NCI-H2081 treated with DMSO at 0.1 percent for 48 hours (cell line): ENCODE results near the gene RASSF8.

Source experiments
- DNase-seq: peaks from one replicate; lab custom pipeline; 2025; lab: John Stamatoyannopoulos, UW

RASSF8 gene

DNA sequence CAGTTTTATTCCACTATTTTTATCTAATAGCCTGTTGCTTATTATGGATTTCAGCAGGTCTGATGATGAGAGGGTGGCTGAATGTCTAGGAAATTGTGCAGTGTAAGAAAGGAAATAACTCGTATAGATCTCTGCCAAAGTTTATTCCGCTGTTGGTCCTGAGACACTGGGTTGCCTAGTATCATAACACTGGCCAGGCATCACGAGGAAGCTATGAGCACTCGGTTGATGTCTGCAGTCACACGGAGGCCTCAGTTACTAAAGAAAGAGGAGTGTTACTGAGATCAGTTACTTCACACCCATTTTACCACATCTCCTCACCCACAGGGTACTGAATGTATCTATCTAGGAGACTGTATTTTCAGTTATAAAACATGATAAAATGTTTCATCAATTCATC lies 144.5 kb downstream of the RASSF8 start:
- DNase-seq = no peak

DNA sequence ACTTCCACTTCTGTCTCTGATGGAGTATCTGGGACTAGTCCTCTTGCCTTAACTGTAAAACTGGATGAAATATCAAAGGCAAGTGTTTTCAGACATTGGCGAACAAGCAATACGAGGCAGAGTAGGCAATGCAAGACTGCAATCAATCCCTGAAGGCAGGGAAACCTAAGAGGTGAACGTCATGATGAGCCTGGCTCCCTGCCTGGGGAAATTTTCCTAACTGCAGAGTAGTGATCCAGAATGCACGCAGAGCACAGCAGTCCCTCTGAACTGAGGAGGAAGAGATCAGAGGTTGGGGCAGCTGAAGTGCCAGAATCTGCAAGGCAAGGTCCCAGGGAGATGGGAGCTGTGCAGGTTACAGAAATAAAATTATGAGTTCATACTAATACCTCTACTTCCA lies 147.9 kb downstream of the RASSF8 start:
- DNase-seq = no peak

DNA sequence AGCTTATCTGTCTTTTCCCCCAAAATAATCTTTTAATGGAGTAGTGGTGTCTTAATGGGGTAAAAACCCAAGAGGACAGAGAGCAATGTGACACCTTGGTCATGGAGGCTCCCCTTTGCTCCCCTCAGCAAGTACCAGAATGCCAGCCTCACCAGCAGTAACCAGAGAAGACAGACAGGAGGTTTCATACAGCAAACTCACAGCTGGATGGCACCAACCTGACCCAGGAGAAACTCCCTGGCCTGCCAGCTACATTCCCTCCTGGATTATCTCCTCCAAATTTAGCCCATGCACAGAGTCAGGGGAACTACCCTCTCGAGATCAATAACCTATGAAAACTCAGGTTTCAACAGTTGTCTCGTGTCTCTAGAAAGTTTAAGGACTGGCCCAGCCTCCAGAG lies 150.4 kb downstream of the RASSF8 start:
- DNase-seq = no peak

DNA sequence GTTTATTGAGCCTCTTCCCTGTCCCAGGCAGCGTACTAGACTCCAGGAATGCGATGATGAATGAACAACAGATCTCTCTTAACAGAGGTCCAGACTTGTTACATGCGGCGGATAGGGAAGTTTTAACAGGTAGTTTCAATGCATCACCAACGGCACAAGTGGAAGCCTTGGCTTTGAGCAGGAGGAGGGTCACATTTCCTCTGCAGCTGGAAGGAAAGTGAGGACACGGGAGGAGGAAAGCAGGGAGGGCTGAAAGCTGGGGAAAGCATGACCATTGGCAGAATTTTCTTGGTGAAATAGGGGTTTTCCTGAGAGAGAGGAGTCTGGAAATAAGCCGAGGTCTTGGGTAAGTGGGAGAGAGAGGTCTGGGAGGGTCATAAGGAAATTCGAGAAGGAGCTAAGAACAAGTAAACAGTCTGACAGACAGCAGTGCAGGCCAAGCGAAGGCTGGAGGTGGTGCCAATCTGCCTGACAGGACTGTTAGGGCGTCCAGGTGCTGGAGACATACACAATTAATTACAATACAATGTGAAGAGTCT lies 150.9 kb downstream of the RASSF8 start:
- no peak for DNase-seq

DNA sequence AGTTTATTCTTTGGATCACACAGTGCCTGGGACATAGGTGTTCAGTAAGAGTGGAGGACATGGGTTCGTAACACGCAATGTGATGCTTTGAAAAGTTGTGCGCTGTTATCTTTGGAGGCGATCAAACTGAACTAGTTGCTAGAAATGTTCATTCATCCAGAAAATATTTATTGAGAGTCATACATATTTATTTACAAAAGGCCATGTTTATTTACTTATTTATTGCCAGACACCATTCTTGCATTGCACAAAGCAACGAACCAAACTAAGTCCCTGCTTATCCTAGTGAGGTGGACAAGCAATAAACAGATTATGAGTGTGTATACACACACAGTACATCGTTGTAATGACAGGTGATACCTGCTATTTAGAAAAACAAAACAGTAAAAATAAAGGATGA lies 153.8 kb downstream of the RASSF8 start:
- DNase-seq = no peak

DNA sequence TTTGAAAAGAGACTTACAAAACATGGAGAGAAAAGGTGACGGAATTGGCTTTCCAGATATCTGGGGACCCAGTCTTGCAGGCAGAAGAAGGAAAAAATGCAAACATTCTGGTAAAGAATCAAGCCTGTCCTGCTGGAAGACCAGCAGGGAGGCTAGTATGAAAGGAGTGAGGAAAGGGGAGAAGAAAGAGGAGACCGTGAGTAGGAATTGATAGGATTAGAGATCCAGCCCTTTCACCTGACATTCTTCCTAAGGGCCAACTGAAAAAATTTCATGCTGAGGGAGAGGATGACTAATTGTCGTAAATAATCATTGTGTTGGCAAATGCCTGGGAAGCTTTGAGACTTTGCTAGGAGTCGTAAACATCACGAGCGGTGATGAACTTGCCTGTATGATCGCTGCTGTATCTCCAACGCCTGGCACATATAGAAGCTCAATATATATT lies 154.2 kb downstream of the RASSF8 start:
- no peak for DNase-seq

DNA sequence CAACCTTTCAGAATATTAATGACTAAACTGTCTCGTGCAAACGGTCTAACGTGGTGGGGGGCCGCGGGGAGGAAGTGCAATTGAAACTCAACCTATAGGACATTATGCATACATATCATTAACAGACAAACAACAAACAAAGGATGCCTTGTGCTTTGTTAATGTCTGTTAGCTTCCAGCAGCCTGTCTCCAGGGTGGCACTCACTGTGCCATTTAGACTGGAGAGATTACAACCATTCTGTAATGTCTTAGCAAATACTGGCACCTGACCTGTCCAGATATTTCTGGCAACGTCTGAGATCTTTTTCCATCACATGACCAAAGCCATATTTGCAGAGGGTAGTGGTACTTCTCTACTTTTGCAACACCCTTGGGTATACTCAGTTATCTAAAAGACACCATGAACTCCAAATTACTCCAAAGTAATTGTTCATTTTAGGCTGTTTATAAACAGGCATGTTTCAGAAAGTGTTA lies 154.7 kb downstream of the RASSF8 start:
- DNase-seq = peak; percentile 43

DNA sequence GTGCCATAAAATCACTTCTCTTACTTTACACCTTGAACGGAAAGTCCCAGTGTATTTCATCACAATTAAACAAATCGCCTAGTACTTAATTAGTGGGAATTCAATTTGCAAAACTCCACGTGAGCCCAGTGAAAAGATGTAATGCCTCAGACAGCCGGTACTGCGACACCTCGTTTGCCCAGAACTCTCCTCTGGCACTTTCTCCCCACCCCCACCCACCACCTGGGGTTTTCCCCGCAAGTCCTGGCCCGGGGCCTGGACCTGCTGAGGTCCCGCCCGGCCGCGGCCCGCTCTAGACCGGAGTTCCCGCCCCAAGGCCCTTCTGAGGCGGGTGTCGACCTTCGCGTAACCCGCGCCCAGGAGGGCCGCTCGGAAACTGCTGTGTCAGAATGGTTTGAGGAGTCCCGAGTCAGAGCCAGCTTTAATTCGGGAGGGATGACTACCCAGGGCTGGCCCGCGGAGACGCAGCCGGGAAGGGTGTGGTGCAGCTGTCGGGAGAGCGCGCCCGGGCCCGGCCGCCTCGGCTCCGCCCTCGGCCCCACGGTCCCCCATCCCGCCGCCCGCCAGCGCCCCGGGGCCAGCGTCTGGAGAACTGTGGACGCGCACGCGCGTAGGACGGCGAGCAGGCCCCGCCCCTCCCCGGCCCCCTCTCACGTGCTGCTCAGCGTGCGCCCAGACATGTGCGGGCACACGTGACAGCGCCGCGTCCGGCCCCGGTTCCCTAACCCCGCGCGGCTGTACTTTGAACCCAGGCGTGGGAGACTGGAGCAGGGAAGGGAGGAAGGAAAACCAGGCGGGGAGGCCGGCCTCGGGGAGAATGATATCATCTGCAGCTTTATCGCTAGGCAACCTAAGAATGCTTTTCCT lies 155.6 kb downstream of the RASSF8 start:
- DNase-seq = no peak

DNA sequence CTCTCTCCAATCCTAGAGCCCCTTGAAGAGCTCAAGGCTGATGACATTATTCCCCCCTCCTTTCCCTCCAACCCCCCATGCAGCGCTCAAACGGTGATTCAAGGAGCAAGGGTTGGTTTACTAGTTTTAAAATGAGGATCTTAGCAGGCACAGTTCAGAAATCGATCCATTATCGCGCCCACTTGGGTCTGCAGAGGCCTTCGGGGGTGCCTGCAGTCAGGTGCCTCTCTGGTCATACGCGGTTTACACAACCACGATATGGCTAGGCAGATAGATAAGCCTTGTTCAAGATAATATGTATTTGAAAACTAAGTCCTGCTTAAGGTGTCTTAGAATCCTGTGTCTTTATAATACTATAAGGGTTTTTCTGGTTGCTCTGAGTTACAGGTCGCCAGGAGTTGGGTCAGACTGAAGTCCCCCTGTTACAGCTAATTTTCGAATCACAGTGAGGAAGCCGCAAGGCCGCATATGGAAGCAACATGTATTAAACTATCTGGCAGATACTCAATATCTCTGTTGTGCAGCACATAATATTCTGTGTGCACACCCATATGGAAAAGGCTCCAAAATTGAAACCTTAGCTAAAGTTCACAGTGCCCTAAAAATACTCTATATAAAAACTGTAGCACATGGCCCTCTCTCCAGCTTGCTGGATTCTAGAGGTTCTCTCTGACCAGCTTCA lies 156.4 kb downstream of the RASSF8 start:
- DNase-seq = no peak

DNA sequence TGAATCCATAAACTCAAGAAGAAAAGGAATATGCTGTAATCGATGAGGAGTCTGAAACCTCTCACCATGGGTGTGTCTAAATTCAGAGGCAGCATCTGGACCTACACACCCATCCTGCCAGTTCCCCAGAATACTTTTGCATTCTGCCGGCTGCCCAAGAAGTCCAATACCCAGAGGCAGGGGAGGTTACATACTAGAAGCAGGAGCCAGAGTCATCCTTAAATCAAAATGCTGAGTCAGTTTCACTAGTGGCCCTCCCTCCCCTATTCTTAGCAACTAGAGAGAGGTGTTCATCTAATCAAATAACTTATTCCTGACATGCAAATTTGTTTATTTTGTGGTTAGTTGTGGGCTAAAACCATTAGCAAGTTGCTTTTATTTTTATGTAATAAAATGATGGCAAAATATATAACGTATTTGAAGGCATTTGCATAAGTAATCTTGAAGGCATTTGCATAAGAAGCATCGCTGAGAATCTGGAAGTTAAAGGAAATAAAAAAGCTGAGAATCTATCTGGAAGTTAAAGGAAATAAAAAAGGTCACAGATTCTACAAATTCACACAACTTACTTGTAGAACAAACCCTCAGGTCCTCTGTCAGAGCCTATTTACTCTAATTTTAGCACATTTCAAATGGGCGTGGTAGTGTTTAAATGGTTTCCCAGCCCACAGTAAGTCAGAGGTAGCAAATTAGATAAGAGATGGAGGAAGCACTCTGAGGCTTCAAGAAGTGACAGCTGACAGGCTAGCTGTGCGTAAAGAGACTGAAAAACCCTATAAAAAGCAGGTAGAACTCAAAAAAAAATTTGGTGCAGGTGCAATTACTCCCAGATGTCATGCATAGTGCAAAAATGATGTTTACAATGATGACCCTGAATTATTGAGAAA lies 158.6 kb downstream of the RASSF8 start:
- no peak for DNase-seq

DNA sequence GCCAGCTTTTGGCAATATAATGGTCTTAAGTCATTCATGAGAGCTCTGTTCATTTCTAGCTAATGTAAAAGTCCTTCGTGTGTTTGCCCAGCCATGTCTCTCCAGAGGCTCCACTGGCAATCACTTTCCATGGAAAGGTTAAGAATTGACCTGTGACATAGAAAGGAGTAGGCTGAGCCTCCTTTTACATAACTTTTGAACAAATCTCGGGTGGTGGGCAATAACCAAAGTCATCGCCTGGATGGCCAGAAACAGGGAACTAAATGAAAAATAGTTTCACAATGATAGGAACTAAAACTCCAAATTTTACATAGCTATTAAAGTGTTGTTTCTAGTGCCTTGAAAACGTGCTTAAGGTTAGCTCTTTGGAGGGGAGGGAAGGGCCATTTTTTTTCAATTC lies 159.8 kb downstream of the RASSF8 start:
- no peak for DNase-seq

DNA sequence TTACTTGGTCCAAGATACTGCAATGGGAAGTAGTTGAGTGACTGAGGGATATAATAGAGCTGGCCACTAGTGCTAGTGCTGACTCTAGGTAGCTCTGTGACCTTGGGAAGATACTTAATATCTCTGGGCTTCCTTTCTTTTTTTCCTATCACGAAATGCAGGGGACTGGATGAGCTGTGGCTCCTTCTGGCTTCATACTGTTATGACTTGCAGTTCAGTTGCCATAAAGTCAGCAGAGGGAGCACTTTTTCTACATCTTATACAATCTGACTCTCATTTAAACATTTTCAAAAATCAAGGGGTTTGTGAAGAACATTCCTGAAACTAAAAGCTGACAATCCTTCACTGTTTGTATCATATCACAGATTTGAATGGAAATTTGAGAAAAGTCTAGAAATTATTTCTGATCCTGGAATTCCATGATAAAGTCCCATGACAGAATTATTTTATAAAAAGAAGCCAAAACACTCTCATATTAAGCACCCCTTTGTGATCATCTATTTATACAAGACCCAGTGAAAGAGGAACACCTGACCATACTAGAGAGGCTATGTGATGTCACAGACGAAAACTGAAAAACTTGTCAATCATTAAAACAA lies 161.0 kb downstream of the RASSF8 start:
- no peak for DNase-seq

DNA sequence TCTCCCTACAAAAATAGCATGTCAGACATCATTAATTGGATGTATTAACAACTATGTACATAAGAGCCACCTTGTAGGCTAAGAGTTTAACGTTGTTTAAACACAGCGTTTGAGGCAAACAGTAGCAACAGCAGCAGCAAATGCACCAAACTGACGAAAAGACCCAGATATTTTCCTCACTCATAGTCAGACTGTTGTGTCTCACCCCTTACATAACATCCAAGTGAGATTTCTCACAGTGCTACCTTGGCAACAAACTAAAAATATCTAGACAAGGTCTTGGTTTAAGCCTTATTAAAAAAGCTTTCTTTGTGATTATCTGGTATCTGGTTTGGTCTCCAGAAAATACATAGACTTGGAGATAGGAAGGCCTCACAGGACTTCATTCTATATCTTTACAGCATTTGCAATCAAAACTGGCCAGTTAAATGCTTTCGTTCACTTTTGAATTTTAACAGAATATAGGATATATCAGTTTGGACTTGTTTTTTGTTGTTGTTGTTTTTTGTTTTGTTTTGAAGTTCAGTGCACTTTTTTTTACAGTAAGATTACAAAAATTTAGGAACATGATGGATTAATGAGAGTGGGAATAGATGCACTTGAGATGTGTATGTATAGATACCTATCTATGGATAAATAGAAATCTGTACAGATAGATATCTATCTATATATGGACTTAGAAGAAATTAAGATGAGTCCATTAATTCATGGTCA lies 162.2 kb downstream of the RASSF8 start:
- DNase-seq = no peak

DNA sequence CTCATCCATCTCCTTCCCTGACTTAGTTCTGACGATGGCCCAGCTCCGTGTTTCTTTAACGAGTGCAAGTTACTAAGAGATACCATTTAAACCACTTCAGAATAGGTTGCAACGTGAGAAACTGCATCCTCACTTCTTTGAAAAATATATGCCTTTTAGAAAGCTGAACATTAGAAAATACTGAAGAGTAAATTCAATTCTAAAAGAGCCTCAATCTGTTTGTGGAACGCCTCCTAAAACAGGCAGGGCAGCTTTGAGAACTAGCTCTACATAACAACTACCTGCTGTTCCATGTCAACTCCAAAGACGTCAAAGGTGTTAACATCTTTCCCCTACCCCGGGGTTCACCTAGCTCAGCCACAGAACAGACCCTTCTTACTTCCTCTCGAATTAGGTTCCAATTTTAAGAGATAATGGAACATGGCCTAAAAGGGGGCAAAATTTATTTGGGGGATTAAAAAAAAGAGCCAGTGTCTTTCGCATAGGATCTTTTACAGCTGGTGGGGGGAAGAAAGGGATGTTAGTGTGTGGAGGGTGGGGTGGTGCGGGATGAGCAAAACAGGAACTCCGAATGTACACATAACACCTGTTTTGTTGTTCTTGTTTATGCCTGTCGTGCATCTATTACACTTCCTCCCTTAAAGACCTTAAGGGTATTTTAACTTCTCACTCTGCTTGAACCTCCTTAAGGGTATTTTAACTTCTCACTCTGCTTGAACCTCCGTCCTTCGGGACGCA lies 163.0 kb downstream of the RASSF8 start:
- DNase-seq = no peak

DNA sequence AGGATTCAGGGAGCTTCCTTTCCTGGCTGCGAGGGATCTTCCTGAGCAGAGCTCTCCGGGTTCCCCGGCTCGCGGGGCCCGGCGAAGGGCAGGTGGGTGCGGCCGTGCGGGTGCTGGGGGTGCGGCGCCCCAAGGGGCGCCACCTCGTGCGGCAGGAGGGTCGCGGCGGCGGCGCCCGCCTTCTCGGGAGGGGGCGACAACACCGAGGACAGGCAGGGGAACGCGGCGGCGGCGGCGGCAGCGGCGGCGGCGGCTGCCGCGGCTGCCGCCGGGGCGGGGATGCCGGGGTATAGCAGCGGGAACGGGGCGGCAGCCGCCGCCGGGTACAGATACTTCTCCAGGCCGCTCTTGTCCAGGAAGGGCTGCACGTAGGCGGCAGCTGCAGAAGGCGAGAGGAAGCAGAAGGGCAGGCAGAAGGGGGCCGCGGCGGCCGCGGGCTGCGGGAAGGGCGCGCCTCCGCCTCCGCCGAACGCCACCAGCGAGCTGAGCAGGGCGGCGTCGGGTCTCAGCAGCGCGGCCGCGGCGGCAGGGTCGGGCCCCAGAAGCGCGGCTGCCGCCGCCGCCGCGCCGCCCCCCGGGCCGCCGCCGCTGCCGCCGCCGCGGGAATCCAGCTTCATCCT lies 163.7 kb downstream of the RASSF8 start:
- DNase-seq = no peak

DNA sequence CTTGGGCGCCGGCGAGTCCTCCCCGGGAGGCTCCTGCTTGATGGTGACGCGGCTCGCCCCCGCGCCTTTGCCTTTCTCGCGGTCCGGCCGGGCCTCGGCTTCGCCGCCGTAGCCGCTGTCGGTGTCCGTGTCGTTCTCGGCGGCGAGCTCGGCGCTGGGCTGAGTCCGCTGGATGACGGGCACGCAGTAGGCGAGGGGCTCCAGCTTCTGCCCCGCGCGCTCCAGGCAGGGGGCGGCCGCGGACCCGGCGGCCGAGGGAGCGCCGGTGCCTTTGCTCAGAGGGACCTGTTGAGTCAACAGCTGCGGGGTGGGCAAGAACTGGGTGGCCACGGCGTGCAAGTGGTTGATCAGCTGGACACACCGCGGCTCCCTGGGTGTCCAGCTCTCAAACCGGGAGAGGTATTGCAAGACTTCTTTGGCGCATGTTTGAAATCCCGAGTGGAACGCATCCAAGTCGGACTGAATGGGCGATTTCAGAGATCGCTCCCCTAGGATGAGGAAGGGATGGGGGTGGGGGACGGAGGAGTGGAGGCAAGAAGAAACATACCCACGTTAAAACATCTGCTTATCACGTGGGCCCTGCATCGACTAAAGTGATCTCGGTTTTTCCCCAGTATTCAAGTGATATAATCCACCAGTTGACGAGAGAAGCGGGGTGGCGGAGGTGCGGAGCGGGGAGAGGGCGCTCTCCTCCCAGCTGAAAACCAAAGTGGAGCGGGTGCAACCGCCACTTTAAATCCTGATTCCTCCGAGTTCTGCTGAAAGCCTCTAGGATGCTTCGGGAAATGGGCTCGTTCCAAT lies 164.4 kb downstream of the RASSF8 start:
- DNase-seq = no peak

DNA sequence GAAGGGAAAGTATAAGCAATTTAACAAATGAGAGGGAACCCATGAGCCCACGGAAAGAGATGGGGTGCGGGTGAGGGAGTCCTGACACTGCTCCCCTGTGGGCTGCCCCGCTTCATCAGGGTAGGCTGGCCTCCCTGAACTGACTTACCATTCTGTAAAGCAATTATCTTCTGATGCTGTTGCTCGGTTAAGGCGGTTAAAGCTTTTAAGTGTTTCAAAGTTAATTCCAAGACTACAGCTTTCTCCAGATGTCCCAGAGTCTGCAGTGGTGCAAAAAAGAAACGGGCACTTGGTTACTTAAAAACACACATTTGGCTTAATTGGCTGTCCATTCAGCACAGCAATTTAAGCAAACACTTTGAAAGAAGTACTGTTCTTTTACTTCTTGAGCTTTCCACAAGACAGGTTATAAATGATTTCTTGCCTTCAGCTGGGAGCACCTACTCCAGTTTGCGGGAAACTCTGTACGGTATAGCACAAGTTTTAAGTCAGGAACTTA lies 165.0 kb downstream of the RASSF8 start:
- DNase-seq = no peak

DNA sequence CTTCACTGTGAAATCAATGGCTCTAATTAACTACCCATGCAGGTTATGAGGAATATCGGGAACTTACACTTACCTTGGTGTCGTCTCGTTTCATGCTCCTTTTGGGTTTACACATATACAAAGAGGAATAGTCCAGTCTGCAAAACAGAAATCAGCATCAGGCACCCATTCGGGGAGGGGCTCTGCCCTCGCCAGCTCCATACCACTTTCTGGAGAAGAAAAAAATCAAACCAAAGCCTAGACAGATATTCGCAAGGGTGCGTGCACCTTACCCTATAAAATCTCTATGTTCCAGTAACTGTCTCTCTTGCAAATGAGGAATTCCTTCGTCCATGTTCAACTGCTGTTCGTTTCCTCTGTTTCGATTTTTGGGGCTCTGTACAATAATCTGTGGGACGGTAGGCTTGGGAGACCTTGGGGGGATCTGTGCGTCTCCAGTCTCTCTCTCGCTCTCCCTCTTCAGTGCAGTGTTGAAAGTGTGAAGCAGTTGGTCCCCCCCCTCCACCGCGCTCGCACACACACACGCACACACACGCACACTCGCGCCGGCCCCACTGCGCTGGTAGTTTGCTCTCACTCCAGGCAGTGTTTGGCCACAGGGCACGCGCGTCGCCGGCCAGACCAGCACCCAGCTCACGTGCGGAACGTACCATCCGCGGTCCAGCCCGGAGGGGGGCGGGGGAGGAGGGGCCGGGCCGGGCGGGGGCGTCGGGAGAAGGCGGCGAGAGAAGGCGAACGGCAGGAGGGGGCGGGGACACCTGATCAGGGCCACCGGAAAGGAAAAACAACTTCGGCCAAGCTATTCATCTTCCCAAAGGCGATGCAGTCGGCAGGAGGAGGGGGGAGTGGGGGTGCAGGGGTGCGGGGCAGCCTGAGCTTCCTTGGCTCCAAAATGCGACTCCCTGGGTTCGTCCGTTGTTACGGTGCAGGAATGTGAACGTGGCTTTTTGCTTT lies 166.2 kb downstream of the RASSF8 start, which contains the start of gene BHLHE41:
BHLHE41 (minus strand) TSS at position 592 of the 954 bp plus-strand sequence; CDS start at position 334, 258 bp downstream.
- no peak for DNase-seq
